ENCODE results near the gene FGFR4. TPM values are rescaled to one million over a fixed set of nuclear protein-coding genes. Genes with fewer than 3 reads are reported as not detected.

The FGFR4 gene
- total RNA-seq, 2 donors from 2014 or later: 0.48 to 1.5 TPM

- H3K4me1 ChIP-seq: peaks cover 0 to 43% of the 10 kb centered on the region in 2 donors
- H3K4me3 ChIP-seq: no peak overlapping the region
- no peak for TF ChIP-seq CTCF (IDR thresholded peaks at IDR 0.05)
- no peaks in the 10 kb centered on the region for H3K27me3 ChIP-seq
- no peak for DNase-seq (ENCODE audit: low spot score)
- no peaks in the 10 kb centered on the region for H3K9me3 ChIP-seq
- no peaks in the 10 kb centered on the region for H3K36me3 ChIP-seq
- no peak overlapping the region for H3K27ac ChIP-seq
Measured at GRCh38 chr5:177091232-177091631, 4.5 kb downstream of the FGFR4 start.

- no peaks in the 10 kb centered on the region for H3K9me3 ChIP-seq
- TF ChIP-seq CTCF (IDR thresholded peaks at IDR 0.05): no peak
- no peak overlapping the region for H3K27ac ChIP-seq
- peaks cover 0 to 34% of the 10 kb centered on the region in 2 donors for H3K4me1 ChIP-seq
- H3K4me3 ChIP-seq: no peak overlapping the region
- DNase-seq (ENCODE audit: low spot score): no peak
- H3K36me3 ChIP-seq: no peaks in the 10 kb centered on the region
- H3K27me3 ChIP-seq: no peaks in the 10 kb centered on the region
Measured at GRCh38 chr5:177092178-177093081, 5.7 kb downstream of the FGFR4 start.

GRCh38 chr5:177093082-177093712 lies 6.5 kb downstream of the FGFR4 start:
- Histone ChIP-seq H3K4me1 (peaks cover 0 to 34% of the 10 kb centered on the region in 2 donors), H3K27ac (no peak overlapping the region), H3K27me3 (no peaks in the 10 kb centered on the region), H3K9me3 (no peaks in the 10 kb centered on the region), H3K4me3 (no peak overlapping the region), H3K36me3 (no peaks in the 10 kb centered on the region)
- TF ChIP-seq CTCF (IDR thresholded peaks at IDR 0.05): no peak
- no peak for DNase-seq (ENCODE audit: low spot score)

- Histone ChIP-seq H3K36me3 (no peaks in the 10 kb centered on the region), H3K4me3 (no peak overlapping the region), H3K27ac (no peak overlapping the region), H3K9me3 (no peaks in the 10 kb centered on the region), H3K4me1 (peaks cover 0 to 38% of the 10 kb centered on the region in 2 donors), H3K27me3 (no peaks in the 10 kb centered on the region)
- no peak for TF ChIP-seq CTCF (IDR thresholded peaks at IDR 0.05)
- DNase-seq (ENCODE audit: low spot score): no peak
Measured at GRCh38 chr5:177093803-177094202, 7.1 kb downstream of the FGFR4 start.

- peak; percentile 78 for DNase-seq (ENCODE audit: low spot score)
- Histone ChIP-seq H3K36me3 (no peaks in the 10 kb centered on the region), H3K27ac (no peak overlapping the region), H3K4me1 (peaks cover 0 to 33% of the 10 kb centered on the region in 2 donors), H3K4me3 (no peak overlapping the region), H3K9me3 (no peaks in the 10 kb centered on the region), H3K27me3 (no peaks in the 10 kb centered on the region)
- no peak for TF ChIP-seq CTCF (IDR thresholded peaks at IDR 0.05)
Measured at GRCh38 chr5:177094224-177095087, 7.7 kb downstream of the FGFR4 start.

Data from right atrium auricular region (tissue), 2 donors.